H9 (cell line): ENCODE measurements around the gene ANK3. TPM values are rescaled to one million over a fixed set of nuclear protein-coding genes. Genes with fewer than 3 reads are reported as not detected.
A peak's percentile ranks its signal among the peaks of the same experiment; 100 is the strongest.

Source experiments
- DNase-seq: peaks from one replicate; pipeline ENCODE4 v3.0.0-alpha.2; 2017
- H2AFZ ChIP-seq: one replicate; pipeline ENCODE4 v1.6.1; 2013; ENCODE audit warnings: mild to moderate bottlenecking, low read length, control low read depth, moderate library complexity
- H2AK5ac ChIP-seq: 2 replicates; pipeline ENCODE4 v1.6.1; 2013; ENCODE audit warnings: low read length, control low read depth, mixed read lengths; ENCODE audit not compliant: insufficient read length
- H2BK120ac ChIP-seq: one replicate; pipeline ENCODE4 v1.6.1; 2013; ENCODE audit warnings: low read depth, mild to moderate bottlenecking, low read length, control low read depth, inconsistent platforms; ENCODE audit not compliant: poor library complexity, severe bottlenecking
- H2BK12ac ChIP-seq: 2 replicates; pipeline ENCODE4 v1.6.1; 2013; ENCODE audit warnings: low read length, control low read depth, mixed read lengths, low read depth; ENCODE audit not compliant: insufficient read length
- H2BK15ac ChIP-seq: 2 replicates; pipeline ENCODE4 v1.6.1; 2013; ENCODE audit warnings: low read depth, low read length, control low read depth
- H2BK20ac ChIP-seq: one replicate; pipeline ENCODE4 v1.6.1; 2013; ENCODE audit warnings: low read depth, mild to moderate bottlenecking, low read length, control low read depth, inconsistent platforms; ENCODE audit not compliant: poor library complexity, severe bottlenecking
- H2BK5ac ChIP-seq: 2 replicates; pipeline ENCODE4 v1.6.1; 2013; ENCODE audit warnings: low read length, control low read depth, mixed read lengths; ENCODE audit not compliant: insufficient read length
- H3K14ac ChIP-seq: 2 replicates; pipeline ENCODE4 v1.6.1; 2013; ENCODE audit warnings: low read length, control low read depth; ENCODE audit not compliant: insufficient read depth
- H3K18ac ChIP-seq: 2 replicates; pipeline ENCODE4 v1.6.1; 2013; ENCODE audit warnings: low read depth, mild to moderate bottlenecking, mixed read lengths, low read length, control low read depth; ENCODE audit not compliant: insufficient read length
- H3K23ac ChIP-seq: 2 replicates; pipeline ENCODE4 v1.6.1; 2013; ENCODE audit warnings: low read length, control low read depth, mixed read lengths, low read depth; ENCODE audit not compliant: insufficient read length
- H3K23me2 ChIP-seq: 2 replicates; pipeline ENCODE4 v1.6.1; 2013; ENCODE audit warnings: low read depth, mild to moderate bottlenecking, mixed read lengths, low read length, control low read depth; ENCODE audit not compliant: insufficient read length, poor library complexity, severe bottlenecking
- H3K27ac ChIP-seq: 2 replicates; pipeline ENCODE4 v1.5.1; 2013; ENCODE audit warnings: low read length, control low read depth, mixed read lengths, low read depth; ENCODE audit not compliant: insufficient read length
- H3K27me3 ChIP-seq: 2 replicates; pipeline ENCODE4 v1.6.1; 2013; ENCODE audit warnings: low read length, control low read depth, inconsistent platforms; ENCODE audit not compliant: insufficient read depth
- H3K4ac ChIP-seq: 2 replicates; pipeline ENCODE4 v1.6.1; 2013; ENCODE audit warnings: low read depth, mild to moderate bottlenecking, control low read depth, inconsistent platforms, low read length, moderate library complexity
- H3K4me1 ChIP-seq: 2 replicates; pipeline ENCODE4 v1.6.1; 2013; ENCODE audit warnings: low read length, control low read depth, inconsistent platforms; ENCODE audit not compliant: insufficient read depth
- H3K4me2 ChIP-seq: 2 replicates; pipeline ENCODE4 v1.6.1; 2013; ENCODE audit warnings: low read length, control low read depth, mixed read lengths; ENCODE audit not compliant: insufficient read length, insufficient read depth
- H3K56ac ChIP-seq: 2 replicates; pipeline ENCODE4 v1.6.1; 2013; ENCODE audit warnings: low read depth, mild to moderate bottlenecking, mixed read lengths, low read length, control low read depth; ENCODE audit not compliant: insufficient read length
- H3K79me1 ChIP-seq: 2 replicates; pipeline ENCODE4 v1.6.1; 2013; ENCODE audit warnings: low read depth, mild to moderate bottlenecking, moderate library complexity, low read length, control low read depth, inconsistent platforms; ENCODE audit not compliant: insufficient read depth, poor library complexity, severe bottlenecking
- H3K79me2 ChIP-seq: 2 replicates; pipeline ENCODE4 v1.6.1; 2013; ENCODE audit warnings: low read length, control low read depth, inconsistent platforms; ENCODE audit not compliant: insufficient read depth
- H3K9ac ChIP-seq: 2 replicates; pipeline ENCODE4 v1.6.1; 2013; ENCODE audit warnings: low read length, control low read depth, mixed read lengths; ENCODE audit not compliant: insufficient read length; ENCODE audit errors: extremely low read depth
- H3K9me3 ChIP-seq: one replicate; pipeline ENCODE4 v1.6.1; 2013; ENCODE audit warnings: low read depth, low read length, inconsistent platforms; ENCODE audit not compliant: control insufficient read depth
- H3T11ph ChIP-seq: one replicate; pipeline ENCODE4 v1.6.1; 2013; ENCODE audit warnings: mild to moderate bottlenecking, low read length, control low read depth, inconsistent platforms
- H4K20me1 ChIP-seq: one replicate; pipeline ENCODE4 v1.6.1; 2013; ENCODE audit not compliant: control insufficient read depth, insufficient read length, insufficient read depth
- H4K5ac ChIP-seq: 2 replicates; pipeline ENCODE4 v1.6.1; 2013; ENCODE audit warnings: low read depth, mild to moderate bottlenecking, mixed read lengths, low read length, control low read depth; ENCODE audit not compliant: insufficient read length
- H4K8ac ChIP-seq: replicated peaks from 2 replicates; pipeline ENCODE4 v1.6.1; 2013; ENCODE audit warnings: low read length, control low read depth, mixed read lengths, low read depth; ENCODE audit not compliant: insufficient read length
- H4K91ac ChIP-seq: 2 replicates; pipeline ENCODE4 v1.6.1; 2013; ENCODE audit warnings: low read depth, mild to moderate bottlenecking, moderate library complexity, mixed read lengths, low read length, control low read depth; ENCODE audit not compliant: insufficient read length
- H3K27ac Mint-ChIP-seq, 3 experiments: 2 replicates in 2 of 3; 3 replicates in 1 of 3; pipeline ENCODE4 v1.8.0; 2020 to 2021; ENCODE audit warnings: mixed read lengths in 3 of 3, mild to moderate bottlenecking in 1 of 3, moderate library complexity in 1 of 3
- H3K27me3 Mint-ChIP-seq: 2 replicates; pipeline ENCODE4 v1.8.0; 2021; ENCODE audit warnings: low read depth, mild to moderate bottlenecking, moderate library complexity, mixed read lengths
- H3K36me3 Mint-ChIP-seq, 3 experiments: 2 replicates in 2 of 3; 3 replicates in 1 of 3; pipeline ENCODE4 v1.8.0; 2020 to 2021; ENCODE audit warnings: low read depth in 3 of 3, mixed read lengths in 3 of 3; ENCODE audit not compliant: insufficient read depth in 1 of 3
- H3K4me1 Mint-ChIP-seq, 2 experiments: 2 replicates each; pipeline ENCODE4 v1.8.0; 2020; ENCODE audit warnings: mixed read lengths in 2 of 2
- H3K4me3 Mint-ChIP-seq, 2 experiments: 2 replicates in 1 of 2; 3 replicates in 1 of 2; pipeline ENCODE4 v1.8.0; 2020 to 2021; ENCODE audit warnings: mild to moderate bottlenecking in 2 of 2, mixed read lengths in 2 of 2, moderate library complexity in 1 of 2
- H3K9me3 Mint-ChIP-seq, 2 experiments: 2 replicates in 1 of 2; 3 replicates in 1 of 2; pipeline ENCODE4 v1.8.0; 2020; ENCODE audit warnings: mild to moderate bottlenecking in 2 of 2, mixed read lengths in 2 of 2, moderate library complexity in 1 of 2
- WGBS: extraction: QIAGEN DNeasy Blood & Tissue Kit; methylation state at CpG from one replicate; pipeline ENCODE4 v1.1.7; 2013; ENCODE audit warnings: missing lambda C conversion rate, low lambda C conversion rate, mixed read lengths; ENCODE audit not compliant: insufficient read length; ENCODE audit errors: extremely low coverage; 5-methylcytosine and 5-hydroxymethylcytosine counted together
- total RNA-seq: library from RNA; stranded (reverse); gene quantifications from 2 replicates; pipeline ENCODE4 v1.2.1, GENCODE V29; 2021
- TF ChIP-seq, protein P1 (sequence below): fragments of 200-600 bp; sonication (generic); conservative IDR thresholded peaks from 3 replicates; pipeline ENCODE4 v1.8.0; 2021; ENCODE audit warnings: antibody characterized with exemption, mild to moderate bottlenecking

The ANK3 gene
- total RNA-seq, 1 experiment from 2014 or later, result 59.6 TPM

DNA sequence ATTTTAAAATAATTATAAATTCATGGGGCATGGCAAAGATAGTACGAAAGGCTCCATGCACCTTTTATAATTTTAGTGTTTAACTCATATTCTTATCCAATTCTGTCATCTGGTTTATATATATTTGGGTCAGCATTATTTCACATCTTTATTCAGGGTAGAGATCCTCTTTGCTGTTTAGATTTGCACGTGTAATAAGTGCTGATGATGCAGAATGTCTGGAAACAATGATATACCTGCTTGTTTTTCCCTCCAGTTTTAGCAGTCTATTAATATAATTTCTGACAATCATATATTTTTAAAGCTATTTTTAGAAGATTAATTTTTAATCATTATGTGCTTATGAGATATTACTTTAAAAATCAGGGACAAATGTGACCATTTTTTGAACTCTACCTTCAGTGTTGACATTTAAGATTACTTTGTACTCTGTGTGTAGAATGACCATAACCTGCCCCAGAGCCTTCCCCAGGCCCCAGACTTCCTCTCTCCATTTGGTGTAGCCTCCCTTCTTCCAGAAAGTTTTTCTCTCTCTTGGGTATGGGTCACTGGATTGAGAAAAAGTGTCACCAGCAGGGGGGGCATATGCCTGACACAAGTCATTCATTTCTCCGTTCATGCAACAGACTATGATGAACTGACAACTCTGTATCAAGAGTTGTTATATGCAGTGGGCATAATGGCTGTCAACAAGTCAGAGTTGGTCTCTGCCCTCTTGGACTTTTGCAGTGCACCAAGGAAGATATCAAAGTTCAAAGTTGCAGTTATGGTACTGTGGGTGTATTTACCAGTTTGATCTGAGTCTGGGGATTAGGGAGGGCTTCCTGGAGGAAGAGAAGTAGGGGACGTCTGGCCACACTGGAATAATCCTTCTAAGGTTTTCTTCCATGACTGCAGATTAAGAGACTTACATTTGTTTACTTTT lies 290.7 kb downstream of the ANK3 start:
- Histone ChIP-seq H3K23ac (no peak overlapping the region), H2BK20ac (no peak overlapping the region), H3K23me2 (no peaks in the 10 kb centered on the region), H4K8ac (no peak overlapping the region), H2BK15ac (no peak overlapping the region), H3K4me2 (no peak overlapping the region), H3K56ac (no peak overlapping the region), H3T11ph (no peak overlapping the region), H2AK5ac (no peak overlapping the region), H3K4ac (no peak overlapping the region), H3K9ac (no peak overlapping the region), H4K20me1 (no peaks in the 10 kb centered on the region), H3K79me2 (no peaks in the 10 kb centered on the region), H4K91ac (no peak overlapping the region), H3K79me1 (no peaks in the 10 kb centered on the region), H2AFZ (no peak overlapping the region), H4K5ac (no peak overlapping the region), H3K9me3 (no peaks in the 10 kb centered on the region), H3K27ac (no peak overlapping the region), H3K4me1 (peaks cover 3% of the 10 kb centered on the region; the same call in 1 of the 2 replicates), H2BK12ac (no peak overlapping the region), H2BK5ac (no peak overlapping the region), H3K14ac (no peak overlapping the region), H3K18ac (no peak overlapping the region), H3K27me3 (no peaks in the 10 kb centered on the region), H2BK120ac (no peak overlapping the region)
- no peak for DNase-seq
- H3K9me3 Mint-ChIP-seq, result no peaks in the 10 kb centered on the region
- no peaks in the 10 kb centered on the region for H3K27me3 Mint-ChIP-seq
- no peak overlapping the region for H3K4me3 Mint-ChIP-seq
- TF ChIP-seq, protein P1, sequence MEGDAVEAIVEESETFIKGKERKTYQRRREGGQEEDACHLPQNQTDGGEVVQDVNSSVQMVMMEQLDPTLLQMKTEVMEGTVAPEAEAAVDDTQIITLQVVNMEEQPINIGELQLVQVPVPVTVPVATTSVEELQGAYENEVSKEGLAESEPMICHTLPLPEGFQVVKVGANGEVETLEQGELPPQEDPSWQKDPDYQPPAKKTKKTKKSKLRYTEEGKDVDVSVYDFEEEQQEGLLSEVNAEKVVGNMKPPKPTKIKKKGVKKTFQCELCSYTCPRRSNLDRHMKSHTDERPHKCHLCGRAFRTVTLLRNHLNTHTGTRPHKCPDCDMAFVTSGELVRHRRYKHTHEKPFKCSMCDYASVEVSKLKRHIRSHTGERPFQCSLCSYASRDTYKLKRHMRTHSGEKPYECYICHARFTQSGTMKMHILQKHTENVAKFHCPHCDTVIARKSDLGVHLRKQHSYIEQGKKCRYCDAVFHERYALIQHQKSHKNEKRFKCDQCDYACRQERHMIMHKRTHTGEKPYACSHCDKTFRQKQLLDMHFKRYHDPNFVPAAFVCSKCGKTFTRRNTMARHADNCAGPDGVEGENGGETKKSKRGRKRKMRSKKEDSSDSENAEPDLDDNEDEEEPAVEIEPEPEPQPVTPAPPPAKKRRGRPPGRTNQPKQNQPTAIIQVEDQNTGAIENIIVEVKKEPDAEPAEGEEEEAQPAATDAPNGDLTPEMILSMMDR, result peak; percentile 33; the same call in 1 of the 3 replicates
- no peak overlapping the region; a peak in 1 of 7 replicates for H3K27ac Mint-ChIP-seq
- no CpG with 5 or more reads among the region's 4 CpGs for WGBS
- peaks cover 12 to 14% of the 10 kb centered on the region in 2 experiments for H3K4me1 Mint-ChIP-seq
- peaks cover 0 to 9% (median 9%) of the 10 kb centered on the region in 3 experiments; a peak in 4 of 7 replicates for H3K36me3 Mint-ChIP-seq
